ENCODE measurements around the gene MBD4. TPM values are rescaled to one million over a fixed set of nuclear protein-coding genes. Genes with fewer than 3 reads are reported as not detected.

MBD4 gene
- total RNA-seq, 1 donor from 2014 or later = 34.7 TPM

DNA sequence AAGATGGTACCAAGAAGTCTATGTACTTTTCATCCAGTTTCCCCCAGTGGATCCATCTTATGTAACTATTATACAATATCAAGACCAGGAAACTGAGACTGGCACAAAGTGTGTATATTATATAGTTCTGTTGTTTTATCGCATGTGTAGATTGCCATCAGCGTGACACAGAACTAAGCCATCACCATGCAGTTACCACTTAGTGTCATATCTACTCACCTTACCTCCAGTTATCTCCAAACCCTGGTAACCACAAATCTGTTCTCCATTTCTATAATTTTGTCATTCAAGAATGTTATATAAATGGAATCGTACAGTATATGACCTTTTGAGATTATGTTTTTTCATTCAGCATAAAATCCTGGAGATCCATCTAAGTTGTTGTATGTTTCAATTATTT lies 23.3 kb upstream of the MBD4 start:
- no peak for DNase-seq (ENCODE audit: low read depth)

DNA sequence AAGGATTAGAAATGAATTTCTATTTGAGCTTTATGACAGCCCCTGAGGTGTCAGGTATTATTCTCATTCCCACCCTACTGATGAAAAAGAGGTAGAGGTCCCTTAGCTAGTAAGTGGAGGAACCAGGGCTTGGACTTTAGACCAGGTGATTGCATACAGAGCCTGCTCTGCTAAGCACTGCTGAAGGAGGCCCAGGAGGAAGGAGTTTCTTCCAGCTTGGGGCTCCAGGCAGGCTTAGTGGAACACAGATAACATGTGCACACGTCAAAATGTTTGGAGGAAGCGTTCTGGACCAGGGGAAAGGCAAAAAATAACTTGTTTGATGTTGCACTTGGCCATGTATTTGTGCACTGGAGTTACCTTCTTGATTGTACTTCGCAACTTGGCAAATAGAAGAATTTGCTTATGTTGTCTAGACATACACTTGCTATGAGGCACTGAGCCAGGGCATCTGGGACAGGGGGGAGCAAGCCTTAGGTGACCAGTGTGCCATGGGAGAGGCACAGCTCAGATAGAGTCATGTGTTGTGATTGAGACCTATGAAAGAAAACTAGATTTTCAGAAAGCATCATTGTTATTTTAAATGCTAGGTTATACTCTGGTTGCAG lies 22.7 kb upstream of the MBD4 start:
- DNase-seq (ENCODE audit: low read depth) = no peak

DNA sequence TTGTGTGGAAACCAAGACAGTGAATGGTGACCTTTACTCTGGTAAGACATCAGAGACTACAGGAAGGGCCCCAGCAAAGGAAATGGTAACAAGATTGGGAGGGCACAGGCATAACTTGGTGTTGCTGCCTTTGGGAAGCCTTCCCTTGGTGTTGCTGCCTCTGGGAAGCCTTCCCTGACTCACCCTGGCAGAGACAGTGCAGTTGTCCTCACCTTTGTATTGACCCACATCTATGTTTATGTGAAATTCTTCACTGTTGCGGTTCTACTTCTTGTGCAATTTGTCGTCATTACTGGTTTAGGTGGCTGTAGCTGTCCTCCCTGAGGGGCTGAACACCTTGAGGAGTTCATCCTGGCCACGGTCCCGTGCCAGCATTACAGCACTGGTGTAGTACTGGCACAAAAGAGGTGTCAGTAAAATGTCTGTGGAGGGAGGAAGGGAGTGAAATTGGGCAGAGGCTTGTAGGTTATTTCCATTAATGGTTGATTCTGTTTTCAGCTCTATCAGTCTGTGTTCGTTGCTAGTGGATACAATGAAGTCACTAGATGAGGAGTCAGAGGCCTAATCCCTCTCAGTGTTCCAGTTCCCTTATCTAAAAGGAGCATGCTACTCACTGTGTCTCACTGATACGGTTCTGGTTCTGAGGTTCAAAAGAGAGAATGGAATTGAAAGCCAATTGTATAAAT lies 21.9 kb upstream of the MBD4 start:
- DNase-seq (ENCODE audit: low read depth) = no peak

DNA sequence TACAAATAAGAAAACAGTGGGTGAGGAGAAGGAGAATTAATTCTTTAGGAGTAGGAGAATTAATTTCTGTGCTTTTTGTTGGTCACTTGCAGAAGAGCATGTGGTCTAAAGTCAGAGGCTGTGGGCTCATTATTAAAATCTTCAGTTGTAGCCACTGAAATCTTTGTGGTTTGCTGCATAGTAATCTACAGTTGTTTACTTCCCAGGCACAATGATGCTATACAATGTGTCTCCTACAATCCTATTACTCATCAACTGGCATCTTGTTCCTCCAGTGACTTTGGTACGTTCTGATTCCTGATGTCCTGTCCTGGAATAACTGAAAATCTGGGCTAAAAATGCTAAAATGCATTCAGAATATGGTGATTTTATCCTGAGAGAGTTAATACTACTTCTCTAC lies 21.3 kb upstream of the MBD4 start:
- peak; percentile 47 for DNase-seq (ENCODE audit: low read depth)

DNA sequence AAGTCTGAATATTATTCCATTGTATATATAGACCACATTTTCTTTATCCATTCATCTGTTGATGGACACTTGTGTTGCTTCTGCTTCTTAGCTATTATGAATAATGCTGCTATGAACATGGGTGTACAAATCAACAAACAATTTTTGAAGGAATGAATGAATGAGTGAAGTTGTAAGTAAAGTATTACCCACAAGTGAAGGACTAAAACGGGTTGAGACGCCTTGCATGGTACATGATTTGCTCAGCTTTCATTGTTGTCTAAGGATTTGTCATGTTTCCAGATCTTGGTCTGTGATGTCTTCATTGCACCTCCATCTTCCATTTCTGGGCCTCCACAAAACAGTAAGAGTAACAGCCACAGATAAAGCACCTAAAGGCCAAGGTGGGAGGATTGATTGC lies 20.8 kb upstream of the MBD4 start:
- DNase-seq (ENCODE audit: low read depth) = no peak

DNA sequence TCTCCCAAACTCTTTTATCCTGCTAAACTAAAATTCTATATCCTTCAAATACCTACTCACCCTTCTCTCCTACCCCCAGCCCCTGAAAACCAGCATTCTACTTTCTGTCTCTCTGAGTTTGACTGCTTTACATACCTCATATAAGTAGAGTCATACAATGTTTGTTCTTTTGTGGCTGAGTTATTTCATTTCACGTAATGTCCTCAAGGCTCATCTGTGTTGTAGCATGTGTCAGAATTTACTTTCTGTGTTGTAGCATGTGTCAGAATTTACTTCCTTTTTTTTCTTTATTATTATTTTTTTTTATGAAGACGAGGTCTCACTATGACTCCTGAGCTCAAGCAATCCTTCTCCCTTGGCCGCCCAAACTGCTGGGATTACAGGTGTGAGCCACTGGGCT lies 20.4 kb upstream of the MBD4 start:
- DNase-seq (ENCODE audit: low read depth) = no peak

DNA sequence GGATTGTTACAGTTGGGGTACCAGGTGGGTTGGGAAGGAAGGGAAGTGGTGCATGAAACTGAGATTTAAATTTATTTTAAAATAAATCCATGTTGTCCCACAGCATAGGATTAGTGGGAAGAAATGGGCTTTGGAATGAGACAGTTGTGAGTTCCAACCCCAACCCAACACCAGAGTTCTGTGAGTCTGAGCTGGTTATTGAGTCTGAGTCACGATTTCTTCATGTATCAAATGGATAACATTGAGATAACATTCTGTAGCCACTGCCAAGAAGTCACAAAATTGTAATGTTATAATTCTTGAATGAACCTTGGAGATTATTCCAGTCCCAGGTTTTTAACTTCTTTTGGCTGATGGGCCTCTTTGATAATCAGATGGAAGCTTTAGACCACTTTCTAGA lies 14.0 kb upstream of the MBD4 start:
- no peak for DNase-seq (ENCODE audit: low read depth)

DNA sequence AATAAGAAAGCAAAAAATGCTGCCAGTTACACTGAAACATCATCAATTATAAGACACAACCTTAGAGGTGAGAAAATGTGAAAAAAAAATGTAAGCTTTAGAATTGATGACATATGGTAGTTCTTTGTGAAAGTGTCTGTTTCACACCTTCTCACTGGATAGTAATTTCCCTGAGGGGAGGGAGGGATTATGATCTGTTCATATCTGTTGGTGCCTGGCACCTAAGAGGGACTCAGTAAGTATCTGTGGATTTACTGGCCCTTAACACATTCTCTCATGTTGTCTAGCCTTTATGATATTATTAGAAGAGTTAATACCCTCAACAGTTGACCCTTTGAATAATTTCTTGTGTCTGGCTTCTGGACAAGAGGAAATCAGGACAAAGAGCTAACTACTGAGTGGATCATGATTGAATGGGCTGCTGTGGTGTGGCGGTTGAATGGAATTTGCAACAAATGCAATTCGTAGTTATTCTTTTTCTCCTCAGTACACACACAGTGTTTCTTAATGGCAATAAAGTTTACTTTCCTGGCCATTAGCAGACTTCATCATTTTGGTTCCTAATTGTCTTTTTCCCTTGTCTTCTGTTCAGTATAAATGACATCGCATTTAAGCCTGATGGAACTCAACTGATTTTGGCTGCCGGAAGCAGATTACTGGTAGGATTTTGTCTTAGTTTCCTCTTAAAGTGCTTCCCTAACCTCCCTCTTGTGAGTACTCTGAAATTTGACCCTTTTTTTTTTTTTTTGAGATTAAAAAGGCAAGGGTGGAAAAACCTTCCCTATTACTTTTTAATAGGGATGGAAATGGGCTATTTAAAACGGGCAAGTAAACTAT lies 9.7 kb upstream of the MBD4 start:
- peak; percentile 49 for DNase-seq (ENCODE audit: low read depth)

DNA sequence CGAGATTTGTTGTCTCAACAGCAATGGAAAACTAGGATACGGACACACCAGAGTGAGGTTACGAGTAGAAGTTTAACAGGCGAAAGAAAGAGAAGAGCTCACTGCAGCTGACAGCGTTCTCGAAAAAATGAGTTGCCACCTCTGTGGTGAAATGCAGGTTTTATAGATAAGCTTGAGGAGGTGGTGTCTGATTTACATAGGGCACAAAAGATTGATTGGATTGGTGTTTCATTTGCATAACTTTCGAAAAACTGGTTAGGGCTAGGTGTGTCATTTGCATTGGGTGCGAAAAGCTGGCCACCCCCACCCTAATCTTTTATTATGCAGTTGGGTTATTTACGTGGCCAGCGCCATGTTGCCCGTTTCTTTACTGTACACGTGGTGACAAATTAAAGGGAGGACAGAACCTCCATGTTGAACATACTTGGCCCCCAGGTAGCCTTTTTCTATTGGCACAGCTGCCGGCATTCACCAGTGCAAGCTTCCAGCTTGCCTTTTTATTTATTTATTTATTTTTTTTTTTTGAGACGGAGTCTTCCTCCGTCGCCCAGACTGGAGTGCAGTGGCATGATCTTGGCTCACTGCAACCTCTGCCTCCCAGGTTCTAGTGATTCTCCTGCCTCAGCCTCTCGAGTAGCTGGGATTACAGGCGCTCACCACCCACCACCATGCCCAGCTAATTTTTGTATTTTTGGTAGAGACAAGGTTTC lies 8.6 kb upstream of the MBD4 start:
- peak; percentile 85 for DNase-seq (ENCODE audit: low read depth)

DNA sequence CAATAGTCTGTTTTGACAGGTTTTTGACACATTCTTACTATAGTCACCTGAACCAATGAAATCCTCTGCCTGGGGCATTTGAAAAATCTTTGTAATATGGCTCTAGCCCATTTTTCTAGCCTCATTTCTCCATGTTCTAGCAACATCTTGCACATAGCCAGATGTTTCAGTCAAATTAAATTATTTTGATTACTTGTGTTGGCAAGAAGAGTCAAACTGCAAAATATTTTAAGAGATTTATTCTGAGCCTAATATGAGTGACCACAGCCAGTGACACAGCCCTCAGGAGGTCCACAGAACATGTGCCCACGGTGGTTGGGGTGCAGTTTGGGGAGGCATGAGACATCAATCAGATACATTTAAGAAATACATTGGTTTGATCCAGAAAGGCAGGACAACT lies 7.2 kb upstream of the MBD4 start:
- no peak for DNase-seq (ENCODE audit: low read depth)

DNA sequence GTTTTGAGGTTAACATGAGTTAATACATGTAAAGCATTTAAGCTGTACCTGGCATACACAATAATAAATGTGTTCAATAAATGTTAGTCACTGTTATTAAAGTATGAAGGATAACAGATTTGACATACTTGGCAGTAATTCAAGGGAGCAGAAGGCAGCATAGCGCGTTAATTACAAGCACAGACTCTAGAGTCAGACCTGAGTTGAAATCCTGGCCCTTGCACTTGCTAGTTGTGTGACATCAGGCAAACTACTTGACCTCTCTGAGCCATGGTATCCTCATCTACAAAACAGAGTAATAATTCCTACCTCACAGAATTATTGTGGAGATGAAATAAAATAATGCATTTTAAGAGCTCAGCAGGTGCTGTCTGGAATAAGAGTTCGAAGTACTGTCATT lies 5.7 kb upstream of the MBD4 start:
- no peak for DNase-seq (ENCODE audit: low read depth)

DNA sequence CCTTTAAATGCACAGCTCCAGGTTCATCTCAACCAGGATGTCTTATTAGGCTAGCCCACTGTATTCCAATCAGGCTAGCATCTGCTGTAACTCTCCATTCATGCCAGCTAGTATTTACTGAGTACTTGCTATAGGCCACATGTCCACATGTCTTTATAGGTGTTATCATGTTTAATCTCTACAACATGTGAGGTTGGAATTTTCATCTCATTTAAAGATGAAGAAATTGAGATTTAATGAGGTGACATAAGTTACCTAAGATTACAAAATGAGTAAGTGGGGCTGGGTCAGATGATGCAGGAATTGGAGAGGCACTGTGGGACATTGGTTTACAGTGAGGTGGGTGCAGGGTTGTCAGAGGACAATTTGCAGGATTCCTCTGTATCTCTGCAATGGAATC lies 3.2 kb upstream of the MBD4 start:
- DNase-seq (ENCODE audit: low read depth) = no peak

DNA sequence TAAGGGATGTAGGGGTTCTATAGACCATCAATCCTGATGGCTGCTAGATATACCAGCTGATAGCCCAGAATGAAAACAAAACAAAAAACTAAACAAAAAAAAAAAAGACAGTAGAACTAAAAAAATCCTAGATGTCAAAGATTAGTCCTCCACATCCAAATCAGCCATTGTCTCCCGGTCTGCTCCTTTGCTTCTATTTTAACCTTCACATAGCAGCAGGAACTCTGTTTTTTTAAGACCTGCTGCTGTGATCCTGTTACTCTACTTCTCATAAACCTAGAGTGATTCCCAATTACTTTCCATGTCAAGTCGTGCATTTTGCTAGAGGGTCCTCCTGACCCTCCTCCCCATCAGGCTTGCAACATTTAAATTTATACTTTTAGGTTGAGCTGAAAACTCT lies 2.7 kb upstream of the MBD4 start:
- no peak for DNase-seq (ENCODE audit: low read depth)

DNA sequence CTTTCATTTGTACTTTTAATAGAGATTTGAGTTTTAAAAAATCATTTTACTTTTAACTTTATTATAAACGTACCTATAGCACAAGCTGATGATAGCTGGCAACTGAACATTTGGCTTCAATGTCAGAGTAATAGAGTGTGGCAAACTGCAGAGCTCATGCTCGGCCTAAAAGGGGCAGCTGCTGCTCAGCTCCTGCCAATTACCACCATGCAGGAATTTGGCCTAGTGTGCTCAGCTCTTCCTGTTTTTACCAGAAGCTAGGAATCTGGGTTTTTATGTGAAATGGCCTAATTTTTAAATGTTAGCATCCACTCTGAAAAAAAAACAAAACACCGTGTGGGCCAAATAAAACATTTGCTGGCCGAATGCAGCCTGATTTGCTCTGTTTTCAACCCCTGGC lies 2.0 kb upstream of the MBD4 start:
- DNase-seq (ENCODE audit: low read depth) = no peak

DNA sequence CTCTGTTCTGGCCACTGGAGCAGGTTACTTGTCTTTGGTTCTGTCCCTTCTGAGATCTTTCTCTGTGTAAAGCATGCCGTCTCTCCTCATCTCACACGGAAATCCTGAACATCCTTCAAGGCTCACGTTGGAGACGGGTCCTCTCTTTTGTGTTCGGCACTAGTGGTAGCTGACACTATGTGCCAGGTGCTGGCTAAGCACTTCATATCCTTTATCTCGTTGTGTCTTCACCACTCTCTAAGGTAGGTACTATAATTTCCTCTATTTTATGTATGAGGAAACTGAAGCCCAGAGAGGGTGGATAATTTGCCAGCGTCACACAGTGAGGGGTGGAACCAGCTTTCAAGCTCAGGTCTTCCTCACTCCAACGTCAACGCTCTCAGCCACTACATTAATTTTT lies 1.5 kb upstream of the MBD4 start:
- no peak for DNase-seq (ENCODE audit: low read depth)

DNA sequence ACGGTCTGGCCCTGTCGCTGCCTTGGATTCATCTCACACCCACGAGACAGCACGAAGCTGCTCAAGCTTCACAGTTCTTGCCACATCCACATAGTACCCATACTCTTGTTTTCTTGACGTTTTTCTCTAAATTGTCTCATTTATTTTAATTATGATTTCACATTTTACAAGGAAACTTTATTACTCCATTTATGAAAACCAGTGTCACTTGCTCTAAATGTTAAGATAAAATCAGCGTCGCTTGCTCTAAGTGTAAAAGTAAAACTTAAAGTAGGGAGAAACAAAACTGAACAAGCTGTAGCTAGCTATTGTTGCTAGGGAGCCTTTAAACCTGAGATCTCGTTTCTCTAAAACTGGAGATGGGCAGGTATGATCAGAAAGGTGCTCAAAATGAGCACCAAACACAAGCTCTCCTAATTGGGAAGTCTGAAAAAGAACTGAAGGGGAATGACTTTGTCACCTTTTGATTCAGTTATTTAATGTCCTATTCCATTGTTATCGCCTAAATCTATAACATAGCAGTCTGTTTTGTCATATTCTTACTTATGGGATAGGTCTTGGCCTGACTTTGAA lies 956 bp upstream of the MBD4 start:
- DNase-seq (ENCODE audit: low read depth) = no peak

DNA sequence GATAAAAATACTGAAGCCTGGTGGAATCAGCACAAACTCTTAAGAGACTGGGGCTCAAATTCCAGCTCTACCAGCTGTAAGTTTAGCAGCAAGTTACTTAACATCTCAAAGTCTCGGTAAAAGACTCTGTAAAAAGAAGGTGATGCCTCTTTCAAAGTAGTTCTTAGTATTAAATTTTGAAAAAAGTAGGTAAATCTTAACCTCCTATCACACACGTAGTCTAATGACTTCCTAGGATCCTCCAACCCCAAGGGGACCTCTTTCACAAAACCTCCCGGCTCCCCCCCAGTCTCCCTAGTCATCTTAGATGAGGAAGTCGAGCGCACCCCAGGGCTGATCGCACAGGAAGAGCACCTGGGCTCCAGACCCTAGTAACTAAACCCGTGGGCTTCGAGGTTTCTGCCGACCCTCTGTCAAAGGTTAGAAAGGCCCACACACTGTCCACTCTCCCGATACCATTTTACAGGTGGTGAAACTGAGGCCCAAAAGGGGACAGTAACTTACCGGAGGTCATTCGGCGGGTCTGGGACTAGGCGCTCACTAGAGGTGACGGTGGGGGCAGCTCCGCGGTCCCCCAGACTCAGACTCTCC lies 427 bp downstream of the MBD4 start:
- DNase-seq (ENCODE audit: low read depth) = no peak

DNA sequence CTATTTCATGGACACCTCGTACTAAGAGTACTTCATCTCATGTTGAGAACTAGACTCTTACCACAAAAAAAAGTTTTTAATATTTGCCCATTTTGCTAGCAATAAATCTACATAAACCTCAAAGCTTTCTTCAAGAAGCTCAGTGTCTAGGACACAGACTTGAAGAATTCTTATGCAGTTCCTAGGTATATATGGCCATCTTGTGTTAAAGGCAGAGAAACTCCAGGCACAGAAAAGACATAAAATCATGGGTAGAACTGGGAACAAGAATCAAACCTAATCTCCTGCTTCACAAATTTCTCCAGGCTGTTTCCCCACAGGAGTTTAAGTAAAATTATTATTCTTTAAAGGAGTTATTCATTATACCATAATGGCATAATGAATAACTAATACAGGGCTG lies 4.4 kb downstream of the MBD4 start:
- peak; percentile 41 for DNase-seq (ENCODE audit: low read depth)

DNA sequence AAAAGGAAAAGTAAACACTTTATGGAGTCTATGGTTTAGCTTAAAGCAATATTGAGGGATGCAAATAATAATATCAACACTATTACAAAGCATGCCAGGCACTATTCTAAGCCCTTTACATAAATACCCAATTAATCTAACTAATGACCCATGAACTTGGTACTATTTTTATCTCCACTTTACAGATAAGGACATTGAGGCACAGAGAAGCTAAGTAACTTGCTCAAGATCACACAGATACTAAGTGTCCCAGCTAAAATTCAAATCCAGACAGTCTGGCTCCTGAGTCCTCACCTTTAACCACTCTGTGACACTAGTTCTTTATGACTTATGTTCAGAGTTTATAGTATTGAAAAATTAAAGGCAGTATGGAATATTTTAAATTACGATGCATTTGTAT lies 5.6 kb downstream of the MBD4 start:
- DNase-seq (ENCODE audit: low read depth) = no peak

DNA sequence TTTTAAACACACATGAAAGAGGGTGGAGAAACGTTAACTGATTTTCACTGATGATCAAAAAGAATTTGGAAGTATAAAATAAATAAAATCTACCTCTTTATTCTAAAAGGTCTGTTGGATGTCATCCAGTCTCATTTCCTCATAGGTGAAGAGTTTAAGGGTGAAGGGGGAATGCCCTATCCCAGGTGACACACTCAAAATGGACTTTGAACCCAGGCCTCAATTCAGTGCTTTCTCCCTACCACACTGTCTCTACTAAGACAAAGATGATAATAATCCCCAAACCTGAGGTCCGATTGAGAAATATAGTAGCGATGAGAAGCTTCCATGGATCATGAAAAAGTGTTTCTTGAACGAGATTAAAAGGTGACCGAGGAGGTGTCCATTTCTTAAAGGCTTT lies 6.2 kb downstream of the MBD4 start:
- DNase-seq (ENCODE audit: low read depth) = no peak

DNA sequence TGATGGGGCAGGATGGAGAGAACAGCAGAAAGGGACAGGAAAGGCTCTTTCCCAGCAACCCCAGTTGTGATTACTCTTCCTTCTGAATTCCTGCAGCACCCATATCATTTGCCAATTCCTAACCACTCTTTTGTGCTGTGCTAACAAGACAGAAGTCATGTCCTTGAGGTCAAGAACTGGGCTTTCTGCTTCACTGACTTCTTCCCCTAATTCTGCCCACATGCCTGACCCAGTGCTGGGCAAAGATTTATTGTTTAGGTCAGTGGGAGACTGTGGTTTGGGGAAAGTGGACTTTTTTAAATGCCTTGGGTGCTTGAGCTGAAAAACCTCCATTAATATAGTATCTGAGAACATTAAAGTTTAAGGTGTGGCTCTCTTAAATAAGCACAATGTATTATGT lies 7.1 kb downstream of the MBD4 start:
- peak; percentile 91 for DNase-seq (ENCODE audit: low read depth)

DNA sequence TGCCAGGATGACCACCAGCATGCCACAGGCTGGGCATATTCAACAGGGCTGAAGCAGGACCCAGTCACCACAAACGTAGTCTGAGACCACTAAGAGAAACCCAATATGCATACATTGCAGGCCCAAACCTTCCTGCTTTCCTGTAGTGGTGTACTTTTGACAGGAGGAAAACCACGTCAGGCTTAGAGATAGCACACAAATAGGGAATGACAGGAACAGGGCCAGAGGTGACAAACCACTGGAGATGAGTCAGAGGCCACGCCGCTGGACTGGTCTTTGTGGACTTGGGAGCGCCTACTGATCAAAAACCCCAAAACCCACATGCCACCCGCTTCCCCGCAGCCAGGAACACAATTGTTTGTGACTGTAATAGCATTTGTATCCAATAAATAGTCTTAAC lies 7.7 kb downstream of the MBD4 start:
- DNase-seq (ENCODE audit: low read depth) = no peak
